GM19193 (cell line): ENCODE results near the gene HIVEP3.

Source experiments
- POLR2A ChIP-seq: IDR thresholded peaks from 4 replicates; pipeline ENCODE4 v1.6.1; 2011; ENCODE audit not compliant: insufficient read depth, insufficient read length; ENCODE audit errors: extremely low read depth

HIVEP3 gene

DNA sequence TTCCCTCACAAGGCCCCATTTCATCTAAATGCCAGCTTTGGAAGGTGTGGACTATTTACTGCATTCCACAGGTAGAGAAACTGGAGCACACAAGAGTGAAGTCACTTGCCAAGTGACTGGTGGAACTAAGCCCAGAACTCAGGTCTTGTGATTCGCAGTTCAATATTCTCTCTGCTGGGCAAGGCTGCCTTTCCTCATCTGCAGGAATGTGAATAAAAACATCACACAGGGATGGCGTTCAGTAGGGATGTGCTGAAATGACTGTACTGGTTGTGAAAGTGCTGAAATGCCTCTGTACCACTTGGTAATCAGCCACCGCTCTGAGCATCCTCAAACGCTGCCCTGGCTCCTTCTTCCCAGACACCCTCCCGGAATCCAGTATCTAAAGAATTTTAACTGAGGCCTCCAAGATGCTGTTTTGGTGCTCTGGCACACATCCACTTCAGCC is 145.6 kb downstream of the HIVEP3 start:
- TF ChIP-seq POLR2A, result no peak

DNA sequence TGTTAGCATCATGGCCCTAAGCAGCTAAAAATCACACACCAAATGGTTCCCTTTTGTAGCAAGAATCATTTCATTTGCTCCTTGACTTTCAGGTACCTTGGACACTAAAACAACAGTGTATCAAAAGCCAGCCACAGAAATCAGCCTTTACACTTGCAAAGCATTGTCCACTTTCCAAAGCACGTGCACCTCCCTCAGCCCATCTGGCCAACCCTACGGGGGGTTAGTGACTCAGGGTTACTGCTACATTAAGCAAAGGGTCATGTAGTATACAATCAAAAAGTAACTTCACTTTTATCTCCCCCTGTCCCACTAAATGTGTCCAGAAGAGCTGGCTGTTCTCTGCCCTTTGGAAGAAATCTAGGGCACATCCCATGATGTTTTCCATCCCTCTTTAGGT is 149.7 kb downstream of the HIVEP3 start:
- no peak for TF ChIP-seq POLR2A

DNA sequence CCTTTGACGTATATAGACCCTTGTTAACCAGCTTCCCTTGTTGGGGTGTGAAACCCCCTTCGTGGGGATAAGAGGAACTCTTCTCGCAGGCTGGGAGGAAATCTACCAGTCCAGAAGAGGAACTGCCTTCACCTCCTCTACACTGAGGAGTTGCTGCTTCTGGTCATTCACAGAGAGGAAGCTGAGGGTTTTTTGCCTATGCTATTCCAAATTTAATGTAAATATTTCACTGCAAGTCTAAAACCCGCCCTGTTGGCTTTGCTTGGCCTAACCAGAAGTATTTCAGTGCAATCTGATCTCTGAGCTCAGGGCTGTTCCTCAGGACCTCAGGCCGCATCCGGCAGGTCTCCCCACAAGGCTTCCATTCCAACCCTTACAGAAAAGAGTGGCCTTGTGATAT is 150.1 kb downstream of the HIVEP3 start:
- no peak for TF ChIP-seq POLR2A

DNA sequence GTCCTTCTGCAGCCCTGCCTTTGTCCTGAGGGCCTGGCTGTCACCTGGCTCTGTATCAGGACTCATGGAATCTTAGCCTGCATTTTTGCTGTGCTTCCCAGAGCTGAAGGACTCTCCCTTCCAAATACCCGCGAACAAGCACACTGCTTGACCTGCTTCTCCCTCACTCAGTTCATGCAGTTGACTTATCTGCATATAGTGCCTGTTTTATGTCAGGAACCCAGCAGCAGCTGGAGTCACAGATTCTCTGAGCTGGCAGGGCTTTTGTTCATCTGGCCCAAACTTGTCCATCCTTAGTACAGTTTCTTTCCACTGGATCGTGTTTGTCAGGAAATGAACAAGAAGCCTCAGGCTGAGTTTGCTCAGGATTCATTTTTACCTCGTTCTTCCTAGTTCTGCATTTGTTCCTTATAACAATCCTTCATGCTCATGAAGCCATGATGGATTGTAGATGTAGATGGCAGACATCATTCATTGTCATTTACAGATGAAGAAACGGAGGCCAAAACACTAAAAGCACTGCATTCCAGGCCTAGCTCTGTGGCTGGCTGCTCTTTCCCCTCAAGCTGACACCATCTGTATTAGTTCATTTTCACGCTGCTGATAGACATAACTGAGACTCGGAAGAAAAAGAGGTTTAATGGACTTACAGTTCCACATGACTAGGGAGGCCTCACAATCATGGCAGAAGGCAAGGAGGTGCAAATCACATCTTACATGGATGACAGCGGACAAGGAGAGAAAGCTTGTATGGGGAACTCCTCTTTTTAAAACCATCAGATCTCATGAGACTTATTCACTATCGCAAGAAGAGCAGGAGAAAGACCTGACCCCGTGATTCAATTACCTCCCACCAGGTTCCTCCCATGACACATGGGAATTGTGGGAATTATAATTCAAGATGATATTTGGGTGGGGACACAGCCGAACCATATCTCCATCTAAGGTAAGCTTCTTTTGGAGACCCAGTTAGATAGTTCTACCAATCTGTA is 150.9 kb downstream of the HIVEP3 start:
- no peak for TF ChIP-seq POLR2A

DNA sequence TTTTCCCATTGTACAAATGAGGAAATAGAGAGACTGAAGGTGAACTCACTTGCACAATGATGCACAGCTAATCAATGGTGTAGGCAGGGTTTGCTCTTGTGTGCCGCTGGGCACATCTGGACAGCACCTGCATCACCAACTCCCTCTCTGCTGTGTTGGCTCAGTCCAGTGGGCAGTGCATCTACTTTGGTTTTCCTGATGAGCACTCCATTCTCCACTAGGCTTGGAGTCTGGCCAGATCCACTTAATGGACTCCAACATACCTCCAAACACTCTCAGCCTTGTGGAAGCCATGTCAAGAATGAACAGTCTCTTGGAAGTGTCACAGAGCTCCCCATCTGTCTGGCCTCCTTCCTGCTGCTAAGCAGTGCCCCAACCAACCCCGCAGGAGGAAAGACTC is 152.2 kb downstream of the HIVEP3 start:
- no peak for TF ChIP-seq POLR2A

DNA sequence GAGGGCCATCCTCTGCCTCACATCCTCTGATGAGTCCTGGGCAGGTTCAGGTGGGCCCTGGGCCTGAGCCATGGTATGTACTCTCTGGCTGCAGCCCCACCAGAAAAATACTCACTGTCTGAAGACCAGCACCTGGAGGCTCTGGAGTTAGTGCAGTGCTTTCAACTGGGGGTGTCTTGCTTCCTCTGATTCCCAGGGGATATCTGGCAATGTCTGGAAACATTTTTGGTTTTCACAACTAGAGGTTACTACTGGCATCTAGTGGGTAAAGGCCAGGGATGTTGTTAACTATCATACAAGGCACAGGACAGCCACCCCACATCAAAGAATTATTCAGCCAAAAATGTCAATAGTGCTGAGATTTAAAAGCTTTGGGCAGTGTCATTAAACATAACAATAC is 152.7 kb downstream of the HIVEP3 start:
- no peak for TF ChIP-seq POLR2A

DNA sequence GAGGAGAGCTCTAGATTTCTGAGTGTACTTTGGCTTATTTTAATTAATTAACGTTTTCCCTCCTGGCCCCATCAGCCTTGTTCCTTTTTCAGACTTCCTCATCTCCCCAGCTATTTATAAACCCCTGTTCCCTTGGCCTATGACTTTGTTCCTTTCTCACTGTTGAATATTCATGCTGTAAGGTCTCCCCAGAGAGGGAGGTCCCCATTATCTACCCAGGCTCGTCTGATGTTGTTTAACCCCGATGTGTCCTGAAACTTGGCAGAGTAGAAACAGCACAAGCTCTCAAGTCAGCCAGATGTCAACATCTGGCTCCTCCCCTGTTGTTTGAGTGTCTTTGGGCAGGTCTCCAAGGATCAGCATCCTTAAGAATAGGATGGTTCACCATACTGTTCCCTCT is 153.6 kb downstream of the HIVEP3 start:
- no peak for TF ChIP-seq POLR2A

DNA sequence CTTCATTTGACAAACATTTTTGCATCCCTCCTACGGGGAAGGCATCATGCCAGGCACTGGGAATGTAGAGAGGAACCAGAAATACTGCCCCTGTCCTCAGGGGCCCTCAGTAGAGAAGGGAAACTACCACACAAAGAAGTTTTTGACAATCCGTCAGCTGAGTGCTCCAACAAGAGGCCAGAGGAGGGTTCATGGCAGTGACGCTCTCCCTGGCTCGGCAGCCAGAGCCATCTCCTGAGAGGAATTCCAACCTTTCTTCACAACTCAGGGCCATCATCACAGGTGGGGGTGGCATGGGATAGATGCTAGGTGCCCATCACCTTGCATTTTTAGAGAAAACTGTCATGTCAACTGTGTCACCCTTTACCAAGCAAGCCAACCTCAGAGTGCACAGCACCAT is 154.1 kb downstream of the HIVEP3 start:
- TF ChIP-seq POLR2A, result no peak

DNA sequence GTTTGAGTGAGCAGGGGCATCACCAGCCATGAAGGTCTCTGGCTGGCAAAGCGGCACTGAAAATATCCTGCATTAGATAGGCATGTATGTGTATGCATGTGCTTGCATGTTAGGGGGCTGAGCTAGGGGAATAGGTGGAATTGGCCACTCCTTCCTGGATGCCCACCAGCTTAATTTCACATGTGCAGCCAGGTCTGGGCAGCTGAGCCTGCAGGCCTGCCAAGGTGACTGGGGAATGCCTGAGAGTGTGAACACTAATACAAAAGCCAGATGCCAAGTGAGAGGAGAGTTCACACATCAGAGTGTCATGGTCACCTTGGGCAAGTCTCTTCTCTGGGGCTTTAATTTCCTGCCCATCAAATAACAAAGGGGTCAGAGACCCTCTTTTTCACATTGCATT is 155.9 kb downstream of the HIVEP3 start:
- TF ChIP-seq POLR2A, result no peak

DNA sequence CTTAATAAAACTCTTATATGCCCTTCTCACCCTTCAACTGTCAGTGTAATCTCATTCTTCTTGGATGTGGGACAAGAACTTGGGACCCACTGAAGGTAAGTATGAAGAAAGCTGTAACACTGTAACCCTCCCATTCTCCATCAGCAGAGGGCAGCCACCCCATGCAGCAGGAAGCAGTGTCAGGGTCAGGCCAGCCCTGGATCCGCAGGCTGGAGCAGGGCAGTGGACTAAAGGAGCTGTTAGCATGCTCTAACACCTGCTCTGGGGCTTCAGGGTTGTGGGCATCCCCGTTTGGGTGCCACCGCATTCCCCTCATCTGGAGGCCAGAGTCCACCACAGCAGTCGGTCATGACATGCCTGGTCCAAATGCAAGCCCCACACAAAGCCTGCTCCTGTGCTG is 156.5 kb downstream of the HIVEP3 start:
- no peak for TF ChIP-seq POLR2A

DNA sequence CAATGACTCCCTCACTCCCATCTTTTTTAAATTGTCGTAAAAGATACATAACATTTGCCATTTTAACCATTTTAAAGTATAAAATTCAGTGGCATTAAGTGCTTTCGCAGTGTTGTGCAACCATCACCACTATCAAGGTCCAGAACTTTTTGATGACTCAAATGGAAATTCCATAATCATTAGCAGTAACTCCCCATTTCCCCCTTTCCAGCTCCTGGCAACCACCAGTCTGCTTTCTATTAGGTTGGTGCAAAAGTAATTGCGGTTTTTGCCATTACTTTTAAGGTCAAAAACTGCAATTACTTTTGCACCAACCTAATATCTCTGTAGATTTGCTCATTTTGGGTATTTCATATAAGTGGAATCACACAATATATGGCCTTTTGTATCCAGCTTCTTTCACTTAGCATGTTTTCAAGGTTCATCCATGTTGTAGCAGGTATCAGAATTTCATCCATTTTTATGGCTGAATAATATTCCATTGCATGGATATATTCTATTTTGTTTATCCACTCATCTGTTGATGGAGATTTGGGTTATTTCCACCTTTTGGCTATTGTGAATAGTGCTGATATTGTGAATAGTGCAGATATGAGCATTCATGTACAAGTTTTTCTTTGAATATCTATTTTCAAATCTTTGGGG is 159.7 kb downstream of the HIVEP3 start:
- no peak for TF ChIP-seq POLR2A

DNA sequence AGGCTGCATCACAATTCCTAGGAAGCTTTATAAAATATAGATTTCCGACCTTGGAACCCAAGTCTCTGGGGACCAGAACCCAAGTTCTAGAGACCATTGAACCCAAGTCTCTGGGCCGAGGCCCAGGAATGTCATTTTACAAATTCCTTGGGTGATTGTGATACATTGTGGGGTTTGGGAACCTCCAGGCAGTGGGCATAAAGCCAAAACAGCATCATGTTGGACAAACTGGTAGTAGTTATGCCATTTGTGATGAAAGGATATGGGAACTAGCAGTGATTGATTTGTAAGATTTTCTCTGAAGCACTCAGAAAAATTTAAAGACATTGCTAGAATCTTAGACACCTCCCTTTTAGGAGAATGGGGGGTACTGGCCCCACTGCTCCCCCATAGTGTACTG is 160.2 kb downstream of the HIVEP3 start:
- no peak for TF ChIP-seq POLR2A

DNA sequence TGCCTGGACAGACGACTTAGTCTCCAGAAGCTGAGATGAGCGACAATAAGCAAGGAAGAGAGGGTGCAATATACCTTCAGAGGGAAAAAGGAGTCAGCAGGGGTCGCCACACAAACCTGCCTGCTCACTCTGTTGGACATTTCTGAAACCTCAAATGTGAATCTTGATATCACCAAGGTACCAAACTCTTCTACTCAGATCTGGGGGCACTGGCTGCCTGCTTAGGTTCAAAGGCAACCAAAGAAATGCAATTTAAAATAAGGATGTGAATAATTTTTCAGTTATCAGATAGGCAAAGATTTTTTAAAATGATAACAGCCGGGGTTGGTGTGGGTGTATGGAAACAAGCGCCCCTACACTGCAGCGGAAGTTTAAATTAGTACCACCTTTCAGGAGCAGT is 164.2 kb downstream of the HIVEP3 start:
- TF ChIP-seq POLR2A, result no peak

DNA sequence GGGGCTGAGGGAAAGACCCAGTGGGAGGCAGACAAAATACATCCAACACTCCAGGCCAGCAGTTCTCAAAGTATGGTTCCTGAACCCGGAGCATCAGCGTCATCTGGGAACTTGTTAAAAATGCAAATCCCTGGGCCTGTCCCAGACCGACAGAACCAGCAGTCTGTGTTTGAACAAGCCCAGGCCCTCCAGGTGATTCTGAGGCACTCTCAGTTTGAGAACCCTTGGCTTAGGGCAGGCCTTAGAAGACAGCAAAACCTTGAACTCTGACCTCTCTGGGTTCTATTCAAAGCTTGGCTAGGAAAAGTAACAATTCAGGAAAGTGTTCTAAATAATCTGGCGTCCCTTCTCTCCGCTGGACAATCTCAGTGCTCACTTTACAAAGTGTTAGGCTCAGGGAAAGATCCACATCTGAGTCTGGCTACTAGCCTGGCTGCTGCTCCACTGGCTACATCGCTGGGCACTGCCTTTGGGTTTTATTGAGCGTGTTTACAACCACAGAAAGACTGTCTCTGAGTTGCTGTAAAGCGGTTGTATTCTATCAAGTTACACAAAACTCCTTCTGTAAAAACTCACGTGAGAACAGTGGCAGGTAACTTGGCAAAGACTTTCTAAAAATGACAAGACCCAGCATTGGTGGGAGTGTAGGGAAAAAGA is 166.1 kb downstream of the HIVEP3 start:
- peak; percentile 28 for TF ChIP-seq POLR2A

DNA sequence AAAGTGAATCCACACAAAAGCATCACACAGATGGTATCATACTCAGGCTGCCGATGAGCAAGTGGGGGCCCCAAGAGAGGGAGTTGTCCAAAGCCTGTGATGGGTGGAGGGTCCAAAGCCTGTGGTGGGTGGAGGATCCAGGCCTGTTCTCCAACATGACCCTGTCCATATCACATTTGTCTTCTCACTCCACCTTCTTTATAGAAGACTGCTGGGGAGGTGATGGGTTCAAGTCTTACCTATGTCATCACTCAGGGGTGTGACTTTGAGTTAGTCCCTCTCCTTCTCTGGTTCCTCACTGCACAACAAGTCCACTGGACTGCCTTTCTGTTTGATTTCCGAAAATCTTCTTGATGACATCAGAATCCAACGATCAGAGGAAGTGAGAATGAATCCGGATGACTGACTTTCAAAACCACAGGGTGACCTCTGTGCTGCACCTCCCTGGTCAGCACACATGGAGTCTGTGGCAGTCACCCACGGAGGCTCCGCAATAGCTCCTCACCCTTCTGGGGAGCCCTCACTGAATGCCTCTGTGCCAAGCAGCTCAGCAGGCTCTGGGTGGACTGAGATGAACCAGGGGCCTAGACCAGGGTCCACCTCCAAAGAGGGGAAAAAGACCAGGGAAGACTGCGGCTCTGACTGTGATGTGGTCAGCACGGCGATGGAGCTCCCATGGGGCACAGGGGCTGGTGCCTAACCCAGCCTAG is 166.8 kb downstream of the HIVEP3 start:
- peak; percentile 46 for TF ChIP-seq POLR2A

DNA sequence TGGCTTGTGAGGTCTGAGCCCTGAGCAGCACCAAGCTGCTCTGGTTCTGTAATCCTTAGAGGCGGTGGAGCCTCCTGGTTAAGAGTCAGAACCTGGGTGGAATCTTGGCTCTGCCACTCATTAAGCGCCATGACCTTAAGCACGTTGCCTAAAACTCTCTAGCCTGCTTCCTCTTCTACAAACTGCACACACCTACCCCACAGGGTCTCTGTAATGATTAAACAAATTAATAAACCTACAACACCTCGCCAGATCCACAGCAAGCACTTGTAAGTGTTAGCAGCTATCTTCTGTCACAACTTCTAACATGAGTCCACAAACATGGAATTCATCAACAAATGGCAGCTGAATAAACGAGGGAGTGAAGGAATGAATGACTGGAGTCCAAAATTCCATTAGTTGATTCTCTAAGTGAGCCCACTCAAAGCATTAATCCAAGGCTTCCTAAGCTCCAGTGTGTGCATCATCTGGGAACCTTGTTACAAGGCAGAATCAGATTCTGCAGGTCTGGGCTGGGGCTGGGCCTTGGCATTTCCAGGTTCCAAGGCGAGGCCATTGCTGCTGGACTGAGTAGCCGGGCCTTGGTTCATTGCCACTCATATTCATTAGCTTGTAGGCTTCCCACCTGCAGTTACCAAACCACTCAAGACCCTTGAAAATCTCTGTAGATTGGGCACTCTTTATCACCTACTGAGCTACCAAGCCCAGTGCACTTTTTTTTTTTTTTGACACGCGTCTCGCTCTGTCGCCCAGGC is 168.6 kb downstream of the HIVEP3 start:
- no peak for TF ChIP-seq POLR2A
